ENCODE measurements around the gene SMO. TPM values are rescaled to one million over a fixed set of nuclear protein-coding genes. Genes with fewer than 3 reads are reported as not detected.
"Not testable (repeated sequence)": the region's sequence is repeated elsewhere in the genome, so short reads cannot be mapped to it uniquely, and the experiment has no call there.

SMO gene
- total RNA-seq, 1 experiment from 2014 or later: 0.24 TPM

GRCh38 chr7:129169686-129170440 lies 18.6 kb upstream of the SMO start:
- DNase-seq (ENCODE audit: low read depth): no peak

GRCh38 chr7:129170441-129171021 lies 17.9 kb upstream of the SMO start:
- no peak for DNase-seq (ENCODE audit: low read depth)

GRCh38 chr7:129173861-129174260 lies 14.6 kb upstream of the SMO start:
- not testable (repeated sequence) for DNase-seq (ENCODE audit: low read depth)

- no peak for DNase-seq (ENCODE audit: low read depth)
Measured at GRCh38 chr7:129176916-129177710, 11.3 kb upstream of the SMO start.

GRCh38 chr7:129184981-129185670 lies 3.3 kb upstream of the SMO start:
- DNase-seq (ENCODE audit: low read depth): no peak

- DNase-seq (ENCODE audit: low read depth): no peak
Measured at GRCh38 chr7:129186749-129187260, 1.6 kb upstream of the SMO start.

- no peak for DNase-seq (ENCODE audit: low read depth)
Measured at GRCh38 chr7:129187681-129188371, 607 bp upstream of the SMO start.

GRCh38 chr7:129188892-129189660 lies 643 bp downstream of the SMO start:
- no peak for DNase-seq (ENCODE audit: low read depth)

GRCh38 chr7:129189661-129190310 lies 1.4 kb downstream of the SMO start:
- no peak for DNase-seq (ENCODE audit: low read depth)

- no peak for DNase-seq (ENCODE audit: low read depth)
Measured at GRCh38 chr7:129191272-129191671, 2.8 kb downstream of the SMO start.

GRCh38 chr7:129193892-129194291 lies 5.5 kb downstream of the SMO start:
- DNase-seq (ENCODE audit: low read depth): no peak

- no peak for DNase-seq (ENCODE audit: low read depth)
Measured at GRCh38 chr7:129197771-129198170, 9.3 kb downstream of the SMO start.

- DNase-seq (ENCODE audit: low read depth): no peak
Measured at GRCh38 chr7:129199406-129199805, 11.0 kb downstream of the SMO start.

- no peak for DNase-seq (ENCODE audit: low read depth)
Measured at GRCh38 chr7:129202058-129202777, 13.8 kb downstream of the SMO start.

GRCh38 chr7:129203050-129203741 lies 14.8 kb downstream of the SMO start:
- no peak for DNase-seq (ENCODE audit: low read depth)

GRCh38 chr7:129205126-129205818 lies 16.8 kb downstream of the SMO start:
- DNase-seq (ENCODE audit: low read depth): no peak

GRCh38 chr7:129205987-129206785 lies 17.8 kb downstream of the SMO start:
- no peak for DNase-seq (ENCODE audit: low read depth)

Data from RPMI7951 (cell line).